ENCODE data around the gene TOB1.

TOB1 gene

GRCh38 chr17:50890675-50891516 is 24.7 kb upstream of the TOB1 start:
- TF ChIP-seq POLR2AphosphoS5 (IDR thresholded peaks at IDR 0.05; ENCODE audit: borderline replicate concordance, low read depth, low read length) (no peak), FOXP2 (optimal IDR thresholded peaks at IDR 0.05; ENCODE audit: control extremely low read depth, extremely low read length, insufficient read depth) (no peak), EZH2 (IDR thresholded peaks at IDR 0.05) (no peak)
- Histone ChIP-seq H3K9ac (ENCODE audit: insufficient read length) (no peak overlapping the region), H3K27ac (no peak overlapping the region)

DNA sequence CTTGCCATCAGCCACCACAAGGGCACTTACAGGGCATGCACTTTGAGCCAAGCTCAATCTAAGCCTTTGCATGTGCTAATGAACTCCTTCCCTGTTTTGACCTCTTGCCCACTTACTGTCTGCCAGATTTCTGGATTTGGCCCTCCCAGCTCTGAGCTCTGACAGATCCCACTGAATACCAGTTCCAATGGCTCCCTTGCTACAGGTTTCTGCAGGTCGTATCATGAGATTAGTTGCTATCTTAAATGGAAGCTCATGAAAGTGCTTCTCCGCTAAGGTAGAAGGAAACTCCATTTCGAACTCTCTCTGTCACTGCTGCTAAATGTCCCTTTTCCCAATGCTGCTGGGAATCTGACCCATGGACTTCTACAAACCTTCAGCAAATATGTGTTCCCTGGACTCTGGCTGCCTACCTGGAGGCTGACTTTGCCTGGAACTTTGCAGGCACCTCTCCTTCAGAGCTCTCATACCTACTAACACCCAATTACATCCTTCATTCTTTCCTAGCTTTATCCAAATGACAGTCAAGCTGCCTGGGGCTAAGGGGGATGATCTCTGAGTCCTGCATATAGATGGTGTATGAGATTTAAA is 23.5 kb upstream of the TOB1 start:
- Histone ChIP-seq H3K27ac (no peak overlapping the region), H3K4me3 (no peak overlapping the region), H3K36me3 (ENCODE audit: insufficient read depth, low read length) (no peaks in the 10 kb centered on the region), H3K9ac (ENCODE audit: insufficient read length) (no peak overlapping the region), H3K9me3 (ENCODE audit: low read depth, low read length) (no peaks in the 10 kb centered on the region)
- TF ChIP-seq POLR2AphosphoS5 (IDR thresholded peaks at IDR 0.05; ENCODE audit: borderline replicate concordance, low read depth, low read length) (no peak), FOXP2 (optimal IDR thresholded peaks at IDR 0.05; ENCODE audit: control extremely low read depth, extremely low read length, insufficient read depth) (no peak), EZH2 (IDR thresholded peaks at IDR 0.05) (no peak)
- no peak for DNase-seq (ENCODE audit: low read depth, low spot score)

More at GRCh38 chr17:50890675-50891516, 24.7 kb upstream of the TOB1 start:
- Histone ChIP-seq H3K4me3 (no peak overlapping the region), H3K9me3 (ENCODE audit: low read depth, low read length) (no peaks in the 10 kb centered on the region), H3K36me3 (ENCODE audit: insufficient read depth, low read length) (no peaks in the 10 kb centered on the region)
- DNase-seq (ENCODE audit: low read depth, low spot score) = no peak

DNA sequence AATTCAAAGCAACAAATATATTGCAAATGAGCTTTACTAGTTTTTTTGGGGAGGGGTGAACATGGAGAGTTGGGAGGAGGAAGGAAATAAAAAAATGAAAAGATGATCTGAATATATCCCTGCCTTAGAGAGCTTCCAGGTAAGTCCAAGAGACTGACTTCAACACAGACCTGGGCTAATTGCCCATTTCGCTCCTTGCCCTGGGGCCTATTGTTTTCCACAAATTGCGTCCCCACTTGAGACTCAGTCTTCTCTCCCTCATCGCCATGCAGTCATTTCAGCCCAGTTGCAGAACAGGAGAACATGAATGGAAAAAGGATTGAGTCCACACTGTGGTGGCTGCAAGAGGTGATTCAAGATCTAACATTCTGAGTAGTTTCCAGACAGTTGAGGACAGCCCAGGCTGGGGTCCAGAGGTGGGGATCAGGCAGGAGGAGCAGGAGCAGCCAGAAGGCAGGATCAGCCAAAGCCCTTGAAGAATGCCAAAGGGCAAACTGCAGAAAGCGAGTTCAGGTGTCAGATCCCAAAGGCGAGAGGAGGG is 21.6 kb upstream of the TOB1 start:
- Histone ChIP-seq H3K9ac (ENCODE audit: insufficient read length) (no peak overlapping the region), H3K9me3 (ENCODE audit: low read depth, low read length) (no peaks in the 10 kb centered on the region), H3K36me3 (ENCODE audit: insufficient read depth, low read length) (no peaks in the 10 kb centered on the region)

GRCh38 chr17:50884439-50885311 is 18.5 kb upstream of the TOB1 start:
- H3K27ac ChIP-seq = no peak overlapping the region

More for the DNA sequence above, 21.6 kb upstream of the TOB1 start:
- no peak for DNase-seq (ENCODE audit: low read depth, low spot score)
- H3K27ac ChIP-seq = no peak overlapping the region
- TF ChIP-seq POLR2AphosphoS5 (IDR thresholded peaks at IDR 0.05; ENCODE audit: borderline replicate concordance, low read depth, low read length) (no peak), EZH2 (IDR thresholded peaks at IDR 0.05) (no peak), FOXP2 (optimal IDR thresholded peaks at IDR 0.05; ENCODE audit: control extremely low read depth, extremely low read length, insufficient read depth) (no peak)
- no peak overlapping the region for H3K4me3 ChIP-seq

DNA sequence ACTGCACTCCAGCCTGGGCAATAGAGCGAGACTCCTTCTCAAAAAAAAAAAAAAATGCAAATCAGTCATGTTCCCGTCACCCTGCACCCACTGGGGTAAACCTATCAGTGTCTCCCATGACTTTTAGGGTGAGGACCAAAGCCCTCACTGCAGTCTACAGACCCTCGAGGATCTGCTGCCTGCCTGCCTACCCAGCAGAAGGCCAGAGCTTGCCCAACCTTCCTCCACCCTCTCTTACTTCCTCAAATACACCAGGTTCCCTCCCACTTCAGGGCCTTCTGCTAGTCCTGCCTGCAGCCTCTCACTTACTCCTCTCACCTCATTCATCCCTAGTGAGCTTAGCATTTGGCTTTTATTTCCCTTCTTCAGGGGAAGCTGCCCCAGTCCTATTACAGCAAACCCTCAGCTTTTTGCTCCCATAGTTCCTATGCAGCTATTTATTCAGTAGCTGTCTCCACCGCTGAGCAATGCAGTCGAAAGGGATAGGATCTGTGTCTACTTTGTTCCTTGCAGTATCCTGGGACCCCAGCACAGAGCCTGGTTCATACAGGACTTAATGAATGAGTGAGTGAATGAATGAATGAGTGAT is 17.8 kb upstream of the TOB1 start:
- no peak for TF ChIP-seq FOXP2 (optimal IDR thresholded peaks at IDR 0.05; ENCODE audit: control extremely low read depth, extremely low read length, insufficient read depth)
- no peak for TF ChIP-seq EZH2 (IDR thresholded peaks at IDR 0.05)
- TF ChIP-seq POLR2AphosphoS5 (IDR thresholded peaks at IDR 0.05; ENCODE audit: borderline replicate concordance, low read depth, low read length) = no peak
- Histone ChIP-seq H3K9ac (ENCODE audit: insufficient read length) (no peak overlapping the region), H3K27ac (no peak overlapping the region), H3K9me3 (ENCODE audit: low read depth, low read length) (no peaks in the 10 kb centered on the region), H3K4me3 (no peak overlapping the region), H3K36me3 (ENCODE audit: insufficient read depth, low read length) (no peaks in the 10 kb centered on the region)
- no peak for DNase-seq (ENCODE audit: low read depth, low spot score)

More at GRCh38 chr17:50884439-50885311, 18.5 kb upstream of the TOB1 start:
- no peak for DNase-seq (ENCODE audit: low read depth, low spot score)
- Histone ChIP-seq H3K4me3 (no peak overlapping the region), H3K9me3 (ENCODE audit: low read depth, low read length) (no peaks in the 10 kb centered on the region), H3K36me3 (ENCODE audit: insufficient read depth, low read length) (no peaks in the 10 kb centered on the region), H3K9ac (ENCODE audit: insufficient read length) (no peak overlapping the region)
- TF ChIP-seq EZH2 (IDR thresholded peaks at IDR 0.05) (no peak), POLR2AphosphoS5 (IDR thresholded peaks at IDR 0.05; ENCODE audit: borderline replicate concordance, low read depth, low read length) (no peak), FOXP2 (optimal IDR thresholded peaks at IDR 0.05; ENCODE audit: control extremely low read depth, extremely low read length, insufficient read depth) (no peak)

DNA sequence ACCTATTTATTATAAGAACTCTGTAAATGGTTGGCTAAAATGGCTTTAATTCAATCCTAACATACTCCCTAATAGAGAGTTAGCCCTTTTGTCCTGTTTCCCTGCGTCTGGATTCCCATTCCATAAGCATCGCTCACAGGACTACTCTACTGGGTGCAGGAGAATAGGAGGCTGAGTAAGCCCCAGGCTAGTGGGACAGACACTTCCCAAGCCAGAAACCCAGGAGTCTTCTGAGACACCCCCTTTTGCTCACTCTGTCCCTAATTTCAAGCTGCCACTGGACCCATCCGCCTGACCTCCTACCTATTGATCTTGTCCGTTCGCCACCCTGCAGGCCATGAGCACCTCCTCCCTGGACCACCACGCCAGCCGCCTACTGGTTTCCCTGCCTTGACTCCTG is 16.7 kb upstream of the TOB1 start:
- DNase-seq (ENCODE audit: low read depth, low spot score) = no peak
- H3K9ac ChIP-seq (ENCODE audit: insufficient read length) = no peak overlapping the region
- no peaks in the 10 kb centered on the region for H3K36me3 ChIP-seq (ENCODE audit: insufficient read depth, low read length)
- no peak overlapping the region for H3K4me3 ChIP-seq
- no peaks in the 10 kb centered on the region for H3K9me3 ChIP-seq (ENCODE audit: low read depth, low read length)
- no peak overlapping the region for H3K27ac ChIP-seq
- TF ChIP-seq EZH2 (IDR thresholded peaks at IDR 0.05) (no peak), POLR2AphosphoS5 (IDR thresholded peaks at IDR 0.05; ENCODE audit: borderline replicate concordance, low read depth, low read length) (no peak), FOXP2 (optimal IDR thresholded peaks at IDR 0.05; ENCODE audit: control extremely low read depth, extremely low read length, insufficient read depth) (no peak)

- Histone ChIP-seq H3K36me3 (ENCODE audit: insufficient read depth, low read length) (no peaks in the 10 kb centered on the region), H3K27ac (no peak overlapping the region), H3K9me3 (ENCODE audit: low read depth, low read length) (no peaks in the 10 kb centered on the region), H3K4me3 (no peak overlapping the region), H3K9ac (ENCODE audit: insufficient read length) (no peak overlapping the region)
- DNase-seq (ENCODE audit: low read depth, low spot score) = no peak
- TF ChIP-seq FOXP2 (optimal IDR thresholded peaks at IDR 0.05; ENCODE audit: control extremely low read depth, extremely low read length, insufficient read depth) (no peak), POLR2AphosphoS5 (IDR thresholded peaks at IDR 0.05; ENCODE audit: borderline replicate concordance, low read depth, low read length) (no peak), EZH2 (IDR thresholded peaks at IDR 0.05) (no peak)
These were observed 15.0 kb upstream of the TOB1 start for GRCh38 chr17:50881182-50881581.

Measured in SK-N-MC (cell line).